Measurements from ENCODE around the gene TLL2.

TLL2 gene

GRCh38 chr10:96541921-96542320, 28.2 kb upstream of the TLL2 start:
- TF ChIP-seq, protein P1, sequence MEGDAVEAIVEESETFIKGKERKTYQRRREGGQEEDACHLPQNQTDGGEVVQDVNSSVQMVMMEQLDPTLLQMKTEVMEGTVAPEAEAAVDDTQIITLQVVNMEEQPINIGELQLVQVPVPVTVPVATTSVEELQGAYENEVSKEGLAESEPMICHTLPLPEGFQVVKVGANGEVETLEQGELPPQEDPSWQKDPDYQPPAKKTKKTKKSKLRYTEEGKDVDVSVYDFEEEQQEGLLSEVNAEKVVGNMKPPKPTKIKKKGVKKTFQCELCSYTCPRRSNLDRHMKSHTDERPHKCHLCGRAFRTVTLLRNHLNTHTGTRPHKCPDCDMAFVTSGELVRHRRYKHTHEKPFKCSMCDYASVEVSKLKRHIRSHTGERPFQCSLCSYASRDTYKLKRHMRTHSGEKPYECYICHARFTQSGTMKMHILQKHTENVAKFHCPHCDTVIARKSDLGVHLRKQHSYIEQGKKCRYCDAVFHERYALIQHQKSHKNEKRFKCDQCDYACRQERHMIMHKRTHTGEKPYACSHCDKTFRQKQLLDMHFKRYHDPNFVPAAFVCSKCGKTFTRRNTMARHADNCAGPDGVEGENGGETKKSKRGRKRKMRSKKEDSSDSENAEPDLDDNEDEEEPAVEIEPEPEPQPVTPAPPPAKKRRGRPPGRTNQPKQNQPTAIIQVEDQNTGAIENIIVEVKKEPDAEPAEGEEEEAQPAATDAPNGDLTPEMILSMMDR (IDR thresholded peaks at IDR 0.05; ENCODE audit: extremely low read depth, insufficient read depth, missing control alignments), result no peak
- in situ Hi-C loops (cut with MboI; ENCODE audit: low pct_unique_long_range_greater_than_20kb, low sequenced_read_pairs, unreplicated experiment), result no loop called here
- DNase-seq (ENCODE audit: low spot score), result no peak

DNA sequence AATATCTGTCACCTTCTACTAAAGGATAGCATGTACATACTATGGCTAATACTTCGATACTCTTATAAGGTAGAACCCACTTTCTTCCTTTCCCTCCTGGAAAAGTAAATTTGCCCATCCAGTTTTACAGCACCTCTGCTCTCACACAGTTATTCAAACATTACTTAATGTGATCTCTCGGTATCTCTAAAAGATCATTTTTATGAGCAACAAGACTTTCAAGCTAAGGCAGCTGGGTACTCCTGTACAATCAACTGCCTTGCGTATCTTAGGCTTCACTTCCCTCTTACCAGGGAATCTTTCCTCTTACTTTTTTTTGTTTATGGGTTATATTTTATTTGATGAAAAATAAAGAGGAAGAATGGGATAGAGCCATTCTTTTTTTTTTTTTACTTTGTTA, 26.5 kb upstream of the TLL2 start:
- no peak for DNase-seq (ENCODE audit: low spot score)
- TF ChIP-seq, protein P1 (IDR thresholded peaks at IDR 0.05; ENCODE audit: extremely low read depth, insufficient read depth, missing control alignments), result no peak
- in situ Hi-C loops (cut with MboI; ENCODE audit: low pct_unique_long_range_greater_than_20kb, low sequenced_read_pairs, unreplicated experiment), result no loop called here

DNA sequence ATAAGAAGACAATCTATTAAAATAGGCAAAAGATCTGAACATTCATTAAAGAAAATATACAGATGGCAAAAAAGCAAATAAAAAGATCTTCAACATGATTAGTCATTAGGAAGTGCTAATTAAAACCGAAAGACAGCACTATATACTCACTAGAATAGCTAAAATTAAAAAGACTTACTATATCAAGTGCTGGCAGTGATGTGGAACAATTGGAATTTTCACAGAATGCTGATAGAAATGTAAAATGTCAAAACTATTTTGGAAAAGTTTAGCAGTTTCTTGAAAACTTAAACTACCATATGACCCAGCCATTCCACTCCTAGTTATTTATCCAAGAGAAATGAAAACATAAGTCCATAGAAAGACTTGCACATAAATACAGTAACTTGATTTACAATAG, 25.0 kb upstream of the TLL2 start:
- no peak for DNase-seq (ENCODE audit: low spot score)
- in situ Hi-C loops (cut with MboI; ENCODE audit: low pct_unique_long_range_greater_than_20kb, low sequenced_read_pairs, unreplicated experiment), result no loop called here
- TF ChIP-seq, protein P1 (IDR thresholded peaks at IDR 0.05; ENCODE audit: extremely low read depth, insufficient read depth, missing control alignments), result no peak

GRCh38 chr10:96536129-96536528, 22.4 kb upstream of the TLL2 start:
- DNase-seq (ENCODE audit: low spot score), result no peak
- TF ChIP-seq, protein P1 (IDR thresholded peaks at IDR 0.05; ENCODE audit: extremely low read depth, insufficient read depth, missing control alignments), result no peak
- in situ Hi-C loops (cut with MboI; ENCODE audit: low pct_unique_long_range_greater_than_20kb, low sequenced_read_pairs, unreplicated experiment), result no loop called here

- in situ Hi-C loops (cut with MboI; ENCODE audit: low pct_unique_long_range_greater_than_20kb, low sequenced_read_pairs, unreplicated experiment), result no loop called here
- TF ChIP-seq, protein P1 (IDR thresholded peaks at IDR 0.05; ENCODE audit: extremely low read depth, insufficient read depth, missing control alignments), result no peak
- no peak for DNase-seq (ENCODE audit: low spot score)
These were observed 18.8 kb upstream of the TLL2 start for GRCh38 chr10:96532523-96532922.

GRCh38 chr10:96529634-96530279, 16.0 kb upstream of the TLL2 start:
- TF ChIP-seq, protein P1 (IDR thresholded peaks at IDR 0.05; ENCODE audit: extremely low read depth, insufficient read depth, missing control alignments), result no peak
- no peak for DNase-seq (ENCODE audit: low spot score)
- in situ Hi-C loops (cut with MboI; ENCODE audit: low pct_unique_long_range_greater_than_20kb, low sequenced_read_pairs, unreplicated experiment), result no loop called here
